Nephron progenitor cell (in vitro differentiated cells): ENCODE measurements around the gene P2RX2.
A peak's percentile ranks its signal among the peaks of the same experiment; 100 is the strongest.

Experiments used
- DNase-seq: peaks from one replicate; pipeline ENCODE4 v3.0.0; 2021
- H3K27ac Mint-ChIP-seq: 2 replicates; pipeline ENCODE4 v1.8.0; 2021; ENCODE audit warnings: mild to moderate bottlenecking, moderate library complexity, mixed read lengths
- H3K27me3 Mint-ChIP-seq: 2 replicates; pipeline ENCODE4 v1.8.0; 2021; ENCODE audit warnings: mild to moderate bottlenecking, low read depth, mixed read lengths; ENCODE audit not compliant: poor library complexity
- H3K36me3 Mint-ChIP-seq: 2 replicates; pipeline ENCODE4 v1.8.0; 2021; ENCODE audit warnings: low read depth, mixed read lengths
- H3K4me1 Mint-ChIP-seq: 2 replicates; pipeline ENCODE4 v1.8.0; 2021; ENCODE audit warnings: mixed read lengths
- H3K4me3 Mint-ChIP-seq: 2 replicates; pipeline ENCODE4 v1.8.0; 2021; ENCODE audit warnings: mild to moderate bottlenecking, moderate library complexity, mixed read lengths
- H3K9me3 Mint-ChIP-seq: 2 replicates; pipeline ENCODE4 v1.8.0; 2021; ENCODE audit warnings: mild to moderate bottlenecking, moderate library complexity, mixed read lengths
- CTCF ChIP-seq: fragments of 200-600 bp; sonication (generic); IDR thresholded peaks from 2 replicates; pipeline ENCODE4 v1.5.0; 2021; ENCODE audit warnings: antibody characterized with exemption

Gene P2RX2

GRCh38 chr12:132624910-132625630 is 6.5 kb downstream of the P2RX2 start:
- Mint-ChIP-seq H3K4me1 (peaks cover 30% of the 10 kb centered on the region), H3K27me3 (peaks cover 15% of the 10 kb centered on the region), H3K36me3 (peaks cover 32% of the 10 kb centered on the region), H3K27ac (peak overlapping the region; percentile 80), H3K9me3 (no peaks in the 10 kb centered on the region), H3K4me3 (peak overlapping the region; percentile 32)
- no peak for DNase-seq
- no peak for TF ChIP-seq CTCF

GRCh38 chr12:132625731-132626430 is 7.3 kb downstream of the P2RX2 start:
- Mint-ChIP-seq H3K4me1 (peaks cover 31% of the 10 kb centered on the region), H3K36me3 (peaks cover 40% of the 10 kb centered on the region), H3K27ac (no peak overlapping the region), H3K9me3 (no peaks in the 10 kb centered on the region), H3K27me3 (peaks cover 7% of the 10 kb centered on the region), H3K4me3 (no peak overlapping the region)
- TF ChIP-seq CTCF = no peak
- no peak for DNase-seq

- Mint-ChIP-seq H3K27me3 (no peaks in the 10 kb centered on the region), H3K4me1 (peaks cover 24% of the 10 kb centered on the region), H3K9me3 (no peaks in the 10 kb centered on the region), H3K36me3 (peaks cover 73% of the 10 kb centered on the region), H3K27ac (no peak overlapping the region), H3K4me3 (no peak overlapping the region)
- no peak for DNase-seq
- TF ChIP-seq CTCF = no peak
Measured at GRCh38 chr12:132629330-132629729, 10.8 kb downstream of the P2RX2 start.

- no peak for DNase-seq
- Mint-ChIP-seq H3K27me3 (no peaks in the 10 kb centered on the region), H3K9me3 (no peaks in the 10 kb centered on the region), H3K27ac (peak overlapping the region; percentile 66), H3K4me1 (peaks cover 21% of the 10 kb centered on the region), H3K36me3 (peaks cover 80% of the 10 kb centered on the region), H3K4me3 (no peak overlapping the region)
- TF ChIP-seq CTCF = no peak
Measured at GRCh38 chr12:132630672-132631071, 12.1 kb downstream of the P2RX2 start.

- H3K27ac Mint-ChIP-seq = peak overlapping the region; percentile 82
- TF ChIP-seq CTCF = no peak
- no peaks in the 10 kb centered on the region for H3K27me3 Mint-ChIP-seq
- H3K36me3 Mint-ChIP-seq = peaks cover 84% of the 10 kb centered on the region
- peaks cover 21% of the 10 kb centered on the region for H3K4me1 Mint-ChIP-seq
- H3K9me3 Mint-ChIP-seq = no peaks in the 10 kb centered on the region
- no peak overlapping the region for H3K4me3 Mint-ChIP-seq
- DNase-seq = no peak
Measured at GRCh38 chr12:132631666-132632065, 13.1 kb downstream of the P2RX2 start.
